ENCODE measurements around the gene ATF6B.

The ATF6B gene

DNA sequence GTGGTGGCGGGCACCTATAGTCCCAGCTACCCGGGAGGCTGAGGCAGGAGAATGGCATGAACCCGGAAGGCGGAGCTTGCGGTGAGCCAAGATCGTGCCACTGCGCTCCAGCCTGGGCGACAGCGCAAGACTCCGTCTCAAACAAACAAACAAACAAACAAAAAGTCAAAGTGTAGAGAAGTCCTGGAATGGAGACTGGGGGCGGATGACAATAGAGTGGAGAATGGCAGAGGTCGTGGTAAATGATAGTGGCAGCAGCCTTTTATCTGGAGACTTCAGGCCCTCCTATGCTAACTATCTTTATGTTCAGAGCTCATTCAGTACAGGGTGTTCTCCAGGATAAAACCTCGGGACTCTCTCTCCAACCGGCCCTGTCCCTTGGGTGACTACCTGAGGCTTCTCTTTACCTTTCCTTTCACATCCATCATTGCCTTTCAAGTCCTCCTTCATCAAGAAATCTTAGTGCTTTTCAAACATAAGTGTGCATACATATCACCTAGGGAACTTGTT is 3.4 kb upstream of the ATF6B start:
- no peak for DNase-seq (ENCODE audit: low spot score)

DNA sequence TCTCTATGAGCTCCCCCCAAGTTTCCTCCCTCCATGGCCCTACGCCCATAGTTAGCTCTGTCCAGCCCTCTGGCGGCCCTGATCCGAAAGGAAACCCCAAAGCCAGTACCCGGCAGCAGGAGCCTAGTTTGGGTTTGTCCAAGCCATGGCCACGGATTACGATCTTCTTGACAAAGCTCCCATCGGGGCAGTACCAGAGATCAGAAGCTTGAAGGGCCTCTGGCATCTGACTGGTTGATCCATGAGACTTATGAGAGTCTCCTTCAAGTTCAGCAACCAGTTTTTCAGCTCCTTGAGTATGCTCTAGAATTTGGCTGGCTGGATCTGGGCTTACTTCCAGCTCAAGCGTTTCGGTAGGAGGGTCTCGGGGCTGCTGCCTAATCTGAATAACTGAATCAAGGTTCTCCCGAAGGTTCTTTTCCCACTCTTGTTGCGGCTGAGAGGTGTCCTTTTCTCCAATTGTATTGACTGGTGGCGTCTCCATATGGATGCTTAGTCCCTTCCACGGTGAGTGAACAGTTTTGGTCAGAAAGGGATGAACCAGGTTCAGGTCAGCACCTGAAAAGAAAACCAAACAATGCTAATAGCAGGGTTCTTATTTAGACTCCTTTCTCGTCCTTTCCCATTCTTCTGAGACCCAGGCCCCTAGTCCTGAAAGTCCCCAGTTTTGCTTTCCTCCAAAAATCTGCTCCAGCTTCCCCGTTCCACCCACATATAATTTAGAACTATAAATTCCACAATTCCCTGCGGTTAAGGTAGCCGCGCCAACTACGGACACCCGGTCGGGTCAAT is 1.4 kb upstream of the ATF6B start:
- DNase-seq (ENCODE audit: low spot score) = peak; percentile 24

DNA sequence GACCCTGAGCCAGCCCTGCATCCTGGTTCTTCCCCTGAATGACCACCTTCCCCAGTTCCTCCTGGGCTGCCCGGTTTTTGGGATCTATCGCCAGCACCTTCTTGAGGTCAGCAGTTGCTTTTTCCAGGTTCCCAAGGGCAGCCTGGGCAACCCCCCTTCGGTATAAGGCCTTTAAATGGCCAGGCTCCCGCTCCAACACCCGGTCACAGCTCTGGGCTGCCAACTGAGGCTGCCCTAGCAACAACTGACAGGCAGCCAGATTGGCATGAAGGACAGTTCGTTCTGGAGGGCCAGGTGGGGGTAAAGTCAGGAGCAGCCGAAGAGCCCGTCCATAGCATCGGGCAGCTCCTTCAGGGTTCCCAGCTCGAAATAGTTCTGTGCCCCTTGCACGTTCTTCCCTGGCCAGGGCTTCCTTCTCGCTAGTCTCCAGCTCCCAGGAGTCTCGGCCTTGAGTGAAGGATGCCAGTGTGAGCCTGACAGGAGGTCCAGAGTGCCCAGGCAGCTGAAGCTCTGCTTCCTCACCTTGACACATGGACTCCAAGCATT is 778 bp upstream of the ATF6B start:
- peak; percentile 16 for DNase-seq (ENCODE audit: low spot score)

DNA sequence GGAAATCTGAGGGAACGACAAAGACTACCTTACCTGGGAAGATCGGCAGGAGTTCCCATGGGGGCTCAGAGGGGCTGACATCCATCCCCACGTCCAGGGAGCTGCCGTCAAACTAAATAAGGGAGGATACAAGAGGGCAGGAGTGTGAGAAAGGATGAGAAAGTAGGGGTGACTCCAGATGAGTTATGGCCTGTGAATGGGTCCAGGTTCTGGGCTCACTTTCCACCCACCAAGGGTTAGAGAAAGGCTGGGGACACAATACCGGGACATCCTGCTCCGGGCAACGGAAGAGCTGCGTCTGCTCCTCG is 683 bp downstream of the ATF6B start:
- no peak for DNase-seq (ENCODE audit: low spot score)

DNA sequence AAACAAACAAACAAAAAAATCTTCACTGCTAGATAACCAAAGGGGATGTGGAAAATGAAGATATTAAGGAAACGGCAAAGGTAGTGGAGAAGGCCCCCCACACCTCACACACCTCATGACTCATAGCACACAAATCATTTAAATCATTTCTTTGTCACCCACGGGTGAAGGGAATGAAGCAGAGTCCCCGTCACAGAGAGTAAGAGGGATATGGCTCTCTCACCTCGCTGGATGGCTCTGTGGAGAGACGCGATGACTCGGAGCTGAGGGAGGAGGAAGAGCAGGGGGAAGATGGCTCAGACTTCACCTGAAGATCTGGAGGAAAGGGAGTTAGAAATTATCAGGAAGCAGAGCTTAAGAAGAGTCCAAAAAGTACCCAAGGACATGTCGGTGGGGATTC is 1.2 kb downstream of the ATF6B start:
- no peak for DNase-seq (ENCODE audit: low spot score)

DNA sequence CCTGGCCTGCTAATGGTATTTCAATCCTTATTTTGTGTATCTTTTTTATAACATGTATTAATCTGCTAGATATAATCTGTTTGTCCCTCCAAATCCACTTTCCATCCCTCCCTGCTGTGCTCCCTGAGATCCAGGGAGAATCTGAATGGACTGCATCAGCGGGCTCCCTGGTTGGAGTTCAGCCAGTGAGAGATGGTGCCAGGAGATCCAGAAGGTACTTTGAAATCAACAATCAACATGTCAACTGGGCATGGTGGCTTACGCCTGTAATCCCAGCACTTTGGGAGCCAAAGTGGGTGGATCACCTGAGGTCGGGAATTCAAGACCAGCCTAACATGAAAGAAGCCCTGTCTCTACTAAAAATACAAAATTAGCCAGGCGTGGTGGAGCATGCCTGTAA is 4.4 kb downstream of the ATF6B start:
- no peak for DNase-seq (ENCODE audit: low spot score)

DNA sequence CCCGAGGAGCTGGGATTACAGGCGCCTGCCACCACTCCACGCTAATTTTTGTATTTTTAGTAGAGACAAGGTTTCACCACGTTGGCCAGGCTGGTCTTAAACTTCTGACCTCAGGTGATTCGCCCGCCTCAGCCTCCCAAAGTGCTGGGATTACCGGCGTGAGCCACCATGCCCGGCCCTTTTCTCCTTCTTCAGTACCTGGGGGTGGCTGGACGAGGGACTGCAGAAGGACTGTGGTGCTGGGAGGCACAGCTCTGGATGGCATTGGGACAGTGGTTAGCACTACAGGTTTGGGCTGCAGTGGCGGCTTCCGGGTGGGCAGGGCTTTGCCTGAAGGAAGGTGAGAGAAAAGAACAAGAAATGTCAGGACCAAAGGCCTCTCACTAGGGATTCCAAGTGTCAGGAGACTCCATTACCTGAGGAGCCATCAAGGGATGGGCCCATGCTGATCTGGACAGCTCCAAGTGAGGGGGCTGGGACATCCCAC is 7.4 kb downstream of the ATF6B start:
- no peak for DNase-seq (ENCODE audit: low spot score)

DNA sequence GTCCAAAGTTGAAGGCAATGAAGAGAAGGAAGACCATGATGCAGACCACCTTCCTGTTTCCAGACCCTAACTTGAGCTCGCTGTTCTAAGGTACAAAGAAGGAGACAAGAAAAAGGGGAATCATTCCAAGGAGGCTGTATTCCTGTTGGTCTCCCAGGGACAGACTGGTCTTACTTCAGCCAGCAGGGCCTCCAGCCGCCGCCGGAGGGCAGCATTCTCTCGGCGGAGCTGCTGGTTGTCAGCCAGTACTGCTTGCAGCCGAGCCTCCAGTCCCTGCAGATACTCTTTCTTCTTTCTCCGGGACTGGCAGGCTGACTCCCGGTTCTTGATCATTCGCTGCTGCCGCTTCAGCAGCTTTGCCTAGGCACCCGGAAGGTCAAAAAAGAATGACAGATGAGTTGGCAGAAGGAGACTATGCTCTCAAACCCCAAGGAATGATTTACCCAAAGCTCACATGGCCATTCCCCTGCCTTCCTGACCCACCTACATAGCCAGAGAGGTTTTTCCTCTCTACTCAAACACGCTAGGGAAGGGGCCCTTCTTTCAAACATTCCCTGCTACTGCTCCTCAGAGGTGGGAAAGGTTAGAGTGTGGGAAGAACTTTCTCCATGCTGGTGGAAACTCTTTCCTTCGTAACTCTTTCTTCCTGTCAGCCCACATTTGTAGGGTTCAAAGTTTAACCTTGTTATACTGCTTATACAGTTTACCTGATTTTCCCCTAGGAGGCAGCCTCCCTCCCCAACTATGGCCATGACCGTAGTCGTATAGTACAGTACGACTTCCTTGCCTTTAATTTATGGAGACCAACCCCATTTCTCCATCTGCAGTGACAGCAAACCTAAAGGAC is 9.0 kb downstream of the ATF6B start:
- peak; percentile 86 for DNase-seq (ENCODE audit: low spot score)

DNA sequence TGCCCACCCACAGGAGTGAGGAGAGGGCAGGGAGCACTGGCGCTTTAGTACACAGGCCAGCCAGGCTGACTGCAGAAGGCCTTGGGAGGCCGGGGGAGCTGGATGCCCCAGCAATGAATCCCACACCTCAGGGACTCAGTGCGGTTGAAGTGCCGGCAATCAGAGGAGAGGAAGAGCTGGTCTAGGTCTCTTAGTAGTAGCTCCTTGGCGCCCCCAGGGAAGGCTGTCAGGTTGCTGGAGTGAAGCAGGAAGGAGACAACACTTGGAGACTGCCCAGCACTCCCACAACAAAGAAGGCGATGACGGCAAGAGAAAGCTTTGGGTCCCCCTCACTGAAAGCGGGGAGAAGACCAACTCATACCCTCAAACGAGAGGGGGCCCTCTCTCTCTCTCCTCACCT is 10.6 kb downstream of the ATF6B start:
- DNase-seq (ENCODE audit: low spot score) = no peak

DNA sequence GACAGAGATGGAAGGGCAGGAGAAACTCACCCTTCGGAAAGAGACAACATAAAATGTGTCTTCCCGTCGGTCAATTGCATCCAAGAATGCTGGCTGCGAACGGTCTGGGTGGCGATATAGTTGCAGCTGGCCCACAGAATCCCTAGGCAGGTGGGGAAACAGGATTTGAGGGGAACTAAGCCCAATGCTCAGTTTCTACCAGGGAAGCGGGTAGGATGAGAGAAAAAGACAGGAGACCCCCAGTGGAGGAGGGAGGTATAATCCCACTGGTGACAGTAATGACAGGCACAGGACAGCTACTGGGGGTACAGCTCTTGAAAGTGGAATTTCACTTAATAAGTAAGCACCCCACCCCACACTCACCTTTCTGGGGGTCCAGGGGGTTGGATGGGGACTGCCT is 11.4 kb downstream of the ATF6B start:
- DNase-seq (ENCODE audit: low spot score) = no peak

DNA sequence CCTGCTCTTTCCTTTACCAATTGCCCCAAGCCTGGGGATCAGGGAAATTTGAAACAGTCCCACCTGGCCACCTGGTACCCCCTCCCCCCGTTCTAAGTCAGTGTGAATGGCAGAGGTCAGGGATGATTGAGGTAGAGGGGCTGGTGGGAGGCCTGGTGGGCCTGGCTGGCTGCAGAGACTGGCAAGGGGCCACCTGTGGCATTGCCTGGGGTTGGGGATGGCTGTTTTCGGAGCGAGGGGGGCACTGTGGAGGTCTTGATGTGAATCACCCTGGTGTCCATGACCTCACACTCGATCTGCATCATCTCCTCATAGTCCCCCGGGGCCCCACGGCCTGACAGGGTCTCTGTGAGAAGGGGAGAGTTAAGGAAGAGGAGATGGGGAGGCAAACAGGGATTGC is 12.4 kb downstream of the ATF6B start:
- DNase-seq (ENCODE audit: low spot score) = no peak

DNA sequence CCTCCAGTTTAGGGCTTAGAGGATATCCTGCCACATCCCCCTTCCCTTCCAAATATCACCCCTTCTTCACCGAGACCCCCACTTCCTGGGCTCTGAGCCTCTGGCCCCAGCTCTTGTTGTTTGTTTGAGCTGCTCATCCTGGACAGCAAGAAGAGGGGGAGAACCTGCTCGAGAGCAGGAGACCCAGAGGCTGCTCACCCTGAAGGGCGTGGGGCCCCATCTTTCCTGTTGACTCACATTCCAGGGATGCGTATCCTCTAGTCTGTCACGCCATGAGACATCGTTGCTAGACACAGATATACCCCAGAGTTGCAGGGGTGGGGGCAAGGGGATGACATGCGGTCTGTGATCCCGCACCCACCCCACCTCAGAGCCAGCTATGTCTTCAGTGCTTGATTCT is 13.2 kb downstream of the ATF6B start:
- no peak for DNase-seq (ENCODE audit: low spot score)

DNA sequence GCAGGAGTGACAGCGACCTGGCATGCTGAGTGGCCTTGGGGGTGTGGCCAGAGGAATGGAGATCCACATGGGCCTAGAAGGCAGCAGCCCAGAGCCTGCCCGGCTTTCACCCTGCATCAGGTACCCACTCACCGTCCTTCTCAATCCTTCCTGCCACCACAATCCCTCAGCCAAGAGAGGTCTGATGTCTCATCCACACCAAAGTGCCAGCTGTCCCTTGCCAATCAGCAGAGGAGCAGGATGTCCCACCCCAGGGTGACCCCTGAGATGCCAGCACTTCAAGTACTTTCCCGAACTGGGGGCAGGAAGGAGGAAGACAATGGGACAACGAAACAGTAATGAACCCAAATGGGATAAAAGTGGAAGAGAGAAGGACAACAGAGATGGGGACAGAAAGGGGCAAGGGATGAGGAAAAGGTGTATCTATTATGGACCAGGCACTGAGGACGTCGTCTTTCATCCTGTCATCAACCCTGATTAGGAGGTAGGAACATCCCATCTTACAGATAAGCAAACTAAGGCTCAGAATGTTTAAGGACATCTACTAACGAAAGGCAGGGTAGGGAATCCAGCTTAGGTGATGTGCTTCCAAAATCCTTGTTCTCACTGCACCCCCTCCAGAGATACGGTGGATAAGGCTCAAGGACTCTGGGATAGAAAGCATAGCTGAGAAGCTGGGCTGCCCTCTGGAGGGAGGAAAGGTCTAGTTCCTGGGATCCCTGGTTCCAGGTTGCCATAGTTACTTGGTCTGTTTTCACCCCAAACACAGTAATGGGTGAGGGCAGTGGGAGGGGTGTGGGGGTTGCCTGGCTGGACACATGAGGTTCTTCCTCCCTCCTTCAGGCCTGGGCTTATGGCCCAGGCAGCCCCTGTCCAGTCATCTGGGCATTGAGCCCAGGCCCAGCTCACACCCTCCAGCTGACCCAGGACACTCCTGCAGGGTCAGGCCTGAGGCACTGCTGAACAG is 14.4 kb downstream of the ATF6B start:
- DNase-seq (ENCODE audit: low spot score) = peak; percentile 72

DNA sequence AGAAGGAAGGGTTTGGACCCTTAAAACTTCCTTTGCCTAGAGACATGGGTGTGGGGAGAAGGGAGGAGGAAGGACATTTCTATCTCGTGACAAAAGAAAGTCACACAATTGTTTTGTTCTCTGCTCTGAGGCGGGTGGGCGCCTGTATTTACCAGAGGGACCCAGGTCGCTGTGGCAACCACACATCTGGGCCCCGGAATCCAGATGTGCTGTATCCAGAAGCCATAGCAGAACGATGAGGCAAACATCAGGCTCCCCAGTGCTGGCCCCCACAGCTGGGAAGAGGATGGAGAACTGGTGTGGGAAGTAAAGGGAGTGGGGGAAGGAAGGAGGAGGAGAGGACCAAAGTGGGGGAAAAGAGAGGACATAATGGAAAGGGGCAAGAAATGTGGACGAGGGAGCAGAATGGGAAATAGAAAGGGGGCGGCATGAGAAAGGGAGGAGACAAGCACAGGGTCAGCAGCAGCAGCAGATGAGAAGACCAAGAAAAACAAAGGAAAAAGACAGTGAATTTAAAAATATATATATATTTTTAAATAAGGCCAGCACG is 15.5 kb downstream of the ATF6B start:
- DNase-seq (ENCODE audit: low spot score) = no peak

DNA sequence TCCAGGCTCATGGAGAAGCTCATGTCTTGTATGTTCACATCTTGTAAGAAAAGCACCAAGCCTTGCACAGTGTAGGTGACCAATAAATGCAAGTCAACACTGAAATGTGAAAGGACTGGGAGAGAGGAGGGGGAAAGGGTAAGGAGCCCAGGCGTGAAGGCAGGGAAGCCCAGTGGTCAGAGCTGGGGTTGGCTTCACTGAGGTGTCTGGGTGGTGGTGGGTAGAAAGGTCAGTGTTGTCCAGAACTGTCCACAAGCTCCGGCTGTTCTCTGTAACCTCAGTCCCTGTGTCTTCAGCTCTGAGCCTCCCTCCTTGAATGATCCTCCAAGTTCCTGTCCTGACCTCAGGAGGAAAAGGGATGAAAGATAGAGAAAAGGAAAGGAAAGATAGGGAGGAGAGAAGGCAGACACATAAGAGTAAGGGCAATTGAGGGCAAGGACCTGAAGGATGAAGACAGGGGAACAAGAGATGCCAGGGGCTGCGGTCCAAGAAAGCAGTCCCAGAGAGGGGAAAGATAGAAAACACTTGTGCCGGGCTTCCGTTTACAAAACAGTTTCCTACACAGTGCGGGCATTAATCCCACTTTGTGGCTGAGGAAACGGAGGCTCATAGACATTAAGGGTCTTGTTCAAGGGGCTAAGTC is 16.5 kb downstream of the ATF6B start:
- DNase-seq (ENCODE audit: low spot score) = no peak

DNA sequence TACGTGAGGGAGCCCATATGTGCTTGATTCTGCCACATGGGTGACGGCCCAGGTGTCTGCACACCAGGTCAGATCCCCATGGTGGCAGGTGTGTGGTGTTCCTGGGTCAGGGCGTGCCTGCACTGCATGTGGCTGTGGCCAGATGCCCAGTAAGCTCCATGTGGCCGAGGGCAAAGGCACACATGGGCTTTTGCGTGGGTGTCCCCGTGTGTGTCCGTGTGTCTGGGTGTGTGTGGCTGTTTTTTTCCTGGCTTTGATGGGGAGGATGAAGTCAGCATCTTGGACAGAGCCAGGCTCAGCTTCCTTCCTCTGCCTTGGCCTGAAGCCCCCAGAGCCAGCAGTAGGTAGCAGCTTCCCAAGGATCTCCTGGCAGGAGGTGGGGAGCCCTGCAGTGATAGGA is 17.4 kb downstream of the ATF6B start:
- no peak for DNase-seq (ENCODE audit: low spot score)

DNA sequence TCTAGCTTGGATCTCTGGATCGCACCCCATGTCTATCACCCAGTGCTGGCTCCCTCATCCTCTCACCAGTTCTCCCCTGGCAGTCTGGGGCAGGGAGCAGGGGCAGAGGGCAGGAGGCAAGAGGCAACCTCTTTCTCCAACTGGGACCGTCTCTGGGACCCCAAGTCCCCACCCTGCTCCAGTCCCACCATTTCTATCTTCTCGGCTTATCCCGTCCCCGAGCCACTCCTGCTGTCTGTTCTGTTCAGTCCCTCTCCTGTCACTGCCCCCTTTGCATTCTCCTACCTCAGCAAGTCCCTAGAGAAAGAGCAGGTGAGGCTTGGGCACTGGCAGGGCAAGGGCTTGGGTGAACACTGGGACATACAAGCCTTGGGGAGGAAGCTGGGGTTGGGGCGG is 18.3 kb downstream of the ATF6B start:
- DNase-seq (ENCODE audit: low spot score) = no peak

DNA sequence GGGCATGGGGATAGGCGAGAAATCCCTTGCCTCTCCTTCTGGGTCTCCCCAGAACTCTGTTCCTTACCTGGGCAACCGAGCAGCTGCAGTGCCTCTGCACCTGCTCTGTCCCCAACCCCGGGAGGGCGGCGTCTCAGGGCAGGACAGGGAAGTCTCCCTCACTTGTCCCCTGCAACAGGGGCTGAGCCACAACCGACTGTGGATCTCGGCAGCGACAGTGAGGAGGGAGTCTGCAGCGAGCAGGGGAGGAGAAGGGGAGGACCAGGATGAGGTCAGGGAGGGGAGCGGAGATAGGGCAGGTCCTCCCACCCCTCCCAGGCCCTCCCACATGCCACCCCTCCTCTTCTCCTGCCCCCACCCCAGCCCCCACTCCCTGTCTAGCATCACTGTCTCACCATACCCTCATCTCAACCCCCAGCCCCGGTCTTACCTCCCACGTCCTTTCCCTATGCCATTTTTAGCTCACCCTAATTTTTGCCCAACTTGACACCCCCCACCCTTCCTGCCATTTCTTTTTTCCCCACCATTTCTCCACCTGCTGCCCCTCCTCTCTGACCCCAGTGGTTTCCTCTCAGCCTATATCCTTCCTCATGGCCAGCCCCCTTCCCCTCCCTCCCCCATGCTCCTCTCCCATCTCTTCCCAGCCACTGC is 18.8 kb downstream of the ATF6B start, which contains the start of gene TNXB:
Gene TNXB, minus strand, starts transcription at position 225 of the 651 bp plus-strand sequence. CDS start 11,140 bp downstream, outside the sequence.
- DNase-seq (ENCODE audit: low spot score) = no peak

DNA sequence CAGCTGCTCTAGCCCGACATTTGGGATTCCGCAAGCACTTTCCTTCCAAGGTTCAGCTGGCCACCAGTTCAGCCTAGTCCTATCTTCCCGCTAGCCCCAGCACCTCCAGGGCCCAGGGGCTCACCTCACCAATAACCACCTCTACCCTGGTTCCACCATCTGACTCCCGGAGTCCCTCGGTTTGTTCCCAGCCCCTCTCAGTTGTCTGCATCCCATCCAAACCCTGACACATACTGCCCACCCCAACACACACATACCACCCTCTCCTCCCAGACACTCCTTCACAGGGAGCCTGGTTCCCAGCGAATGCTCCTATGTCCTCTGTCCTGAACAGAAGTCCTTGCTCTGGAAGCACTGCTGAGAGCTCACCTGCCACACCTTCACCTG is 19.3 kb downstream of the ATF6B start:
- DNase-seq (ENCODE audit: low spot score) = no peak

DNA sequence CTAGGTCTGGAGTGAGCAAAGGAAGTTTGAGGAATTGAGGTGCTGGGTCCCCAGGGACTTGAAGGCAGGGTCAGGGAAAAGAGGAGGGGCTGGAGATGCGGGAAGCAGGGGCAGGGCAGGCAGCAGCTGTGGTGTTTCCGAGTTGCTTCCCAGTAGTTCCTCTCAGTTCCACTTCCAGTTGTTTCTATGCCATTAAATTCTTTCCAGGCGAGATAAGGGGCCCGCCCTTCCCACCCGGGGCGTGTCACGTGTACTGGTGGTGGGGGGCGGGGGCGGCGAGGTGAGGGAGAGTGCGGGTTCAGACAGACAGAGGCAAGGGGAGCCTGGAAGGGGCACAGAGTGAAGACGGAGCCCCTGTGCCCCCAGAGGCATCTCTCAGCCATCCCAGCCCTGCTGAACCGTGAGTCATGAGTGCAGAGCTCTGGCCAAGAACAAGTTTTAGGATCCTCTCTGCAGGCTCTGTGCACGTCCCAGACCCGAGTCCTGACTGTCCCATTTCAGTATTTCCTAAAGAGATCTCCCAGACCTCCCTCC is 19.9 kb downstream of the ATF6B start:
- no peak for DNase-seq (ENCODE audit: low spot score)
